Measurements from ENCODE around the gene PPM1L.

DNA sequence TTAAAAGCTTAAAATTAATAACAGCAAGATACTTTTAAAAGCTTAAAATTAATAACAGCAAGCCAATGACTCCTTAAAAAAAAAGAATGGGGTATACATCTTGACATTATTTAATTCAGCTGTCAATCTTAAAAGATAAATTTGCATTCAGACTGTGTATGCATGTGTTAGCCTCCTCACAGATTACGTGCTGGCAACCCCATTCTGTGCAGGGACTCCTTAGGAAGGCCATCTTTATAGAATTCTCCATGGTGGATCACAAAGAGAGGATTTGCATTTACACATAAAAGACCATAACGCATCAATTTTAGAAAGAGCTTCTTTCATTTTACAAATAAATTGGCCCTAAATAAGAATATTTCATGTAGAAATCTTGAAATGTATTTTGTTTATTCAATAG, 261.9 kb downstream of the PPM1L start:
- TF ChIP-seq, protein P1, sequence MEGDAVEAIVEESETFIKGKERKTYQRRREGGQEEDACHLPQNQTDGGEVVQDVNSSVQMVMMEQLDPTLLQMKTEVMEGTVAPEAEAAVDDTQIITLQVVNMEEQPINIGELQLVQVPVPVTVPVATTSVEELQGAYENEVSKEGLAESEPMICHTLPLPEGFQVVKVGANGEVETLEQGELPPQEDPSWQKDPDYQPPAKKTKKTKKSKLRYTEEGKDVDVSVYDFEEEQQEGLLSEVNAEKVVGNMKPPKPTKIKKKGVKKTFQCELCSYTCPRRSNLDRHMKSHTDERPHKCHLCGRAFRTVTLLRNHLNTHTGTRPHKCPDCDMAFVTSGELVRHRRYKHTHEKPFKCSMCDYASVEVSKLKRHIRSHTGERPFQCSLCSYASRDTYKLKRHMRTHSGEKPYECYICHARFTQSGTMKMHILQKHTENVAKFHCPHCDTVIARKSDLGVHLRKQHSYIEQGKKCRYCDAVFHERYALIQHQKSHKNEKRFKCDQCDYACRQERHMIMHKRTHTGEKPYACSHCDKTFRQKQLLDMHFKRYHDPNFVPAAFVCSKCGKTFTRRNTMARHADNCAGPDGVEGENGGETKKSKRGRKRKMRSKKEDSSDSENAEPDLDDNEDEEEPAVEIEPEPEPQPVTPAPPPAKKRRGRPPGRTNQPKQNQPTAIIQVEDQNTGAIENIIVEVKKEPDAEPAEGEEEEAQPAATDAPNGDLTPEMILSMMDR (IDR thresholded peaks at IDR 0.05): no peak
- TF ChIP-seq POLR2A (IDR thresholded peaks at IDR 0.05): no peak
